BLaER1 treated with 17β-estradiol and CSF1 and Interleukin-3, amounts not matched to agents 10 nM and 100 nM (cell line): Measurements from ENCODE around the gene COL5A3.

Experiments
- H3K27ac ChIP-seq, 11 experiments: shearing (Covaris generic); formaldehyde crosslinking; 2 replicates each; pipeline ENCODE4 v1.8.1; 2022
- H3K27me3 ChIP-seq, 11 experiments: shearing (Covaris generic); formaldehyde crosslinking; 2 replicates each; pipeline ENCODE4 v1.8.1; 2022
- H3K36me3 ChIP-seq, 11 experiments: shearing (Covaris generic); formaldehyde crosslinking; 2 replicates each; pipeline ENCODE4 v1.8.1; 2022
- H3K4me1 ChIP-seq, 10 experiments: shearing (Covaris generic); formaldehyde crosslinking; 2 replicates each; pipeline ENCODE4 v1.8.1; 2022
- H3K4me2 ChIP-seq, 11 experiments: shearing (Covaris generic); formaldehyde crosslinking; 2 replicates each; pipeline ENCODE4 v1.8.1; 2022
- H3K4me3 ChIP-seq, 10 experiments: shearing (Covaris generic); formaldehyde crosslinking; 2 replicates each; pipeline ENCODE4 v1.8.1; 2022
- H3K9ac ChIP-seq, 11 experiments: shearing (Covaris generic); formaldehyde crosslinking; 2 replicates each; pipeline ENCODE4 v1.8.1; 2022
- H3K9me3 ChIP-seq, 11 experiments: shearing (Covaris generic); formaldehyde crosslinking; replicated peaks in 1 of 11; 2 replicates each; pipeline ENCODE4 v1.8.1; 2022
- H4K20me1 ChIP-seq, 11 experiments: shearing (Covaris generic); formaldehyde crosslinking; 2 replicates each; pipeline ENCODE4 v1.8.1; 2022
- Cebpa-rat ChIP-seq, 11 experiments: shearing (Covaris generic); IDR thresholded peaks; 2 replicates each; pipeline ENCODE4 v1.8.1; 2022

The COL5A3 gene

DNA sequence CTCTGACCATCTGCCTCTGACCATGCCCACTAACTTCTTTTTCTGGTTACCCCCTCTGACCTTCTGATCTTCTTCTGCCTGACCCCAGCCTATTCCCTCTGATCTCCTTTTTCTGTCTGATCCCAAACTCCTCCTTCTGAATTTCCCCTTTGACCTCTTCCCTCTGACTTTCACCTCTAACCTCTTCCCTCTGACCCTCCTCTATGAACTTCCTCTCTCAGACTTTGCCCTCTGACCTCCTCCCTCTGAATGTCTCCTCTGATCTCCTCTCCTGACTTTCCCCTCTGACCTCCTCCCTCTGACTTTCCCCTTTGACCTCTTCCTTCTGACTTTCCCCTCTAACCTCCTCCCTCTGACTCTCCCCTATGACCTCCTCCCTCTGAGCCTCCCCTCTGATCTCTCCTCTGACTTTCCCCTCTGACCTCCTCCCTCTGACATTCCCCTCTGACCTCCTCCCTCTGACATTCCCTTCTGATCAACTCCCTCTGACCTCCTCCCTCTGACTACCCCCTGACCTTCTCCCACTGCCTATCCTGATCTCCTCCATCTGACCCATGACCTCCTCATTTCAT lies 3.5 kb downstream of the COL5A3 start:
- Histone ChIP-seq H3K4me2 (peak overlapping the region in 10 of 11 experiments; percentile 43 to 92 (median 78); a peak in 19 of 22 replicates), H3K9ac (peak overlapping the region in 5 of 11 experiments; percentile 11 to 53 (median 34); a peak in 7 of 22 replicates), H3K27me3 (peaks cover 21 to 32% (median 27%) of the 10 kb centered on the region in 11 experiments), H3K36me3 (no peaks in the 10 kb centered on the region), H3K4me1 (peaks cover 24 to 66% (median 59%) of the 10 kb centered on the region in 10 experiments), H4K20me1 (peaks cover 0 to 20% (median 0%) of the 10 kb centered on the region in 11 experiments; a peak in 3 of 22 replicates), H3K4me3 (no peak overlapping the region), H3K9me3 (no peaks in the 10 kb centered on the region), H3K27ac (peak overlapping the region in 6 of 11 experiments; percentile 4 to 66 (median 22); a peak in 9 of 22 replicates)
- no peak for TF ChIP-seq Cebpa-rat (IDR thresholded peaks at IDR 0.05)

DNA sequence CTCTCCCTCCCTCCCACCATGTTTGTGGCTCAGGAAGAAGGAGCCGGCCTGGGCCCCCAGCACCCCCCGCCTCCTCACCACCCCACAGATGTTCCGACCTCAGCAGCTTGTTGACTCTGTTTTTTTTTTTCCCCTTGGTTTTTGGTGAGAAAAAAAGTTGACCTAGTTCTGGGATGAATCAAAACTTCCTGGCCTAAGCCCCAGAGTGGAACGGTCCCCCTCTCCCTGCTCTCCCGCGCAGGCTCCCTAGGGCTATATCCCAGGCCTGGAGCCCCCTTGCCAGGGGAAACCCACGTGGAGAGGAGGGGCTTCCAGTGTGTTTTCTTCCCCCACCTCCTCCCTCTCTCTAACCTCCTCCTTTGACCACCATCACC lies 4.0 kb downstream of the COL5A3 start:
- peaks cover 24 to 65% (median 58%) of the 10 kb centered on the region in 10 experiments for H3K4me1 ChIP-seq
- H3K4me2 ChIP-seq: peak overlapping the region; percentile 51 to 92 (median 72)
- TF ChIP-seq Cebpa-rat (IDR thresholded peaks at IDR 0.05): no peak
- H3K4me3 ChIP-seq: no peak overlapping the region
- peak overlapping the region in 6 of 11 experiments; percentile 4 to 66 (median 22); a peak in 10 of 22 replicates for H3K27ac ChIP-seq
- H3K9me3 ChIP-seq: no peaks in the 10 kb centered on the region
- peak overlapping the region in 6 of 11 experiments; percentile 7 to 53 (median 22); a peak in 10 of 22 replicates for H3K9ac ChIP-seq
- H4K20me1 ChIP-seq: peaks cover 0 to 20% (median 0%) of the 10 kb centered on the region in 11 experiments; a peak in 2 of 22 replicates
- peaks cover 16 to 27% (median 21%) of the 10 kb centered on the region in 11 experiments for H3K27me3 ChIP-seq
- H3K36me3 ChIP-seq: no peaks in the 10 kb centered on the region

- TF ChIP-seq Cebpa-rat (IDR thresholded peaks at IDR 0.05): no peak
- Histone ChIP-seq H3K36me3 (no peaks in the 10 kb centered on the region), H3K4me2 (peak overlapping the region; percentile 51 to 92 (median 72)), H3K9ac (peak overlapping the region in 7 of 11 experiments; percentile 6 to 53 (median 11); a peak in 8 of 22 replicates), H3K27me3 (peaks cover 11 to 22% (median 16%) of the 10 kb centered on the region in 11 experiments), H3K27ac (peak overlapping the region in 4 of 11 experiments; percentile 3 to 66 (median 32); a peak in 8 of 22 replicates), H3K4me1 (peaks cover 24 to 65% (median 58%) of the 10 kb centered on the region in 10 experiments), H3K4me3 (no peak overlapping the region), H3K9me3 (no peaks in the 10 kb centered on the region), H4K20me1 (peaks cover 0 to 16% (median 0%) of the 10 kb centered on the region in 11 experiments; a peak in 2 of 22 replicates)
These were observed 4.5 kb downstream of the COL5A3 start for GRCh38 chr19:10005632-10006334.

- H4K20me1 ChIP-seq: peaks cover 0 to 12% (median 0%) of the 10 kb centered on the region in 11 experiments; a peak in 2 of 22 replicates
These were observed 5.7 kb downstream of the COL5A3 start for GRCh38 chr19:10004617-10005016.

GRCh38 chr19:10003271-10003670 lies 7.0 kb downstream of the COL5A3 start:
- H3K4me3 ChIP-seq: no peak overlapping the region
- no peak for TF ChIP-seq Cebpa-rat (IDR thresholded peaks at IDR 0.05)
- peaks cover 19 to 52% (median 48%) of the 10 kb centered on the region in 10 experiments for H3K4me1 ChIP-seq
- H3K36me3 ChIP-seq: no peaks in the 10 kb centered on the region
- no peaks in the 10 kb centered on the region for H3K9me3 ChIP-seq
- H3K27ac ChIP-seq: no peak overlapping the region
- peaks cover 0 to 5% (median 0%) of the 10 kb centered on the region in 11 experiments; a peak in 2 of 22 replicates for H4K20me1 ChIP-seq
- peak overlapping the region in 6 of 11 experiments; percentile 3 to 88 (median 12); a peak in 1 of 22 replicates for H3K4me2 ChIP-seq
- no peaks in the 10 kb centered on the region for H3K27me3 ChIP-seq
- H3K9ac ChIP-seq: no peak overlapping the region

More at GRCh38 chr19:10004617-10005016, 5.7 kb downstream of the COL5A3 start:
- TF ChIP-seq Cebpa-rat (IDR thresholded peaks at IDR 0.05): no peak
- Histone ChIP-seq H3K4me3 (no peak overlapping the region), H3K9me3 (no peaks in the 10 kb centered on the region), H3K9ac (no peak overlapping the region), H3K27me3 (peaks cover under 1 to 10% (median 4%) of the 10 kb centered on the region in 11 experiments; a peak in 18 of 22 replicates), H3K27ac (no peak overlapping the region), H3K4me2 (peak overlapping the region in 4 of 11 experiments; percentile 71 to 92 (median 86); a peak in 8 of 22 replicates), H3K4me1 (peaks cover 24 to 63% (median 58%) of the 10 kb centered on the region in 10 experiments), H3K36me3 (no peaks in the 10 kb centered on the region)

GRCh38 chr19:10001899-10002298 lies 8.4 kb downstream of the COL5A3 start:
- Histone ChIP-seq H3K27ac (no peak overlapping the region), H3K4me1 (peaks cover 11 to 38% (median 34%) of the 10 kb centered on the region in 10 experiments; a peak in 19 of 20 replicates), H3K4me2 (no peak overlapping the region), H3K27me3 (no peaks in the 10 kb centered on the region), H3K36me3 (no peaks in the 10 kb centered on the region), H4K20me1 (no peaks in the 10 kb centered on the region), H3K9me3 (no peaks in the 10 kb centered on the region), H3K9ac (no peak overlapping the region), H3K4me3 (no peak overlapping the region)
- TF ChIP-seq Cebpa-rat (IDR thresholded peaks at IDR 0.05): no peak

DNA sequence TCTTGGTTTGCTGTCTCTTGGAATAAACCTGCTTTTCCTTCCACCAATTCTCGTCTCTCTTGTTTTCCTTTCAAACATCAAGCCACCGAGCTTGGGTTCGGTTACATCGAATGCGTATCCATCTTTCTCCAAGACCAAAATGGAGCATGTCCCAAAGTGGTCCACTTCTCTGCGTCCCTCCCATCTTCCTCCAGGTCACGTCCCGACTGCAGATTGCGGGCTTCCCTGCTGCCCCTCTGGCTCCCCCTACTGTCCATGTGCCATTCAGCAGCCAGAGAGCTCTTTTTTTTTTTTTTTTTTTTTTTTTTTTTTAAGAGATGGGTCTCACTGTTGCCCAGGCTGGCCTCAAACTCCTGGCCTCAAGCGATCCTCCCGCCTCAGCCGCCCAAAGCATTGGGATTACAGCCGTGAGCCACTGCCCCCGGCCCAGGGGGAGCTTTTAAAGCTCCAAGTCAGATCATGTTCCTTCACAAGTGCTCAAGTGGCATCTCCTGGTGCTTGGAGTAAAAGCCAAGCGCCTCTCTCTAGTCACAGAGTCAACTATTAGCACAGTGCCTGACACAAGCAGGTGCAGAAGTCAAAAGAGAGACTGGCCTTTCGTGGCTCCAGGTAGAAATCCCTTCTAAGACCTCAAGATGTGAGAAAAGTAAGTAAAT lies 10.0 kb downstream of the COL5A3 start:
- Histone ChIP-seq H3K9ac (no peak overlapping the region), H3K4me3 (no peak overlapping the region), H3K27ac (no peak overlapping the region), H3K27me3 (no peaks in the 10 kb centered on the region), H3K4me2 (no peak overlapping the region), H3K4me1 (peaks cover 4 to 23% (median 19%) of the 10 kb centered on the region in 10 experiments), H4K20me1 (no peaks in the 10 kb centered on the region), H3K36me3 (no peaks in the 10 kb centered on the region), H3K9me3 (no peaks in the 10 kb centered on the region)
- no peak for TF ChIP-seq Cebpa-rat (IDR thresholded peaks at IDR 0.05)

- Histone ChIP-seq H3K9me3 (no peaks in the 10 kb centered on the region), H3K27me3 (no peaks in the 10 kb centered on the region), H3K9ac (no peak overlapping the region), H3K4me2 (no peak overlapping the region), H3K27ac (no peak overlapping the region), H4K20me1 (no peaks in the 10 kb centered on the region), H3K4me1 (peaks cover 3 to 14% (median 12%) of the 10 kb centered on the region in 10 experiments; a peak in 17 of 20 replicates), H3K36me3 (no peaks in the 10 kb centered on the region), H3K4me3 (no peak overlapping the region)
- no peak for TF ChIP-seq Cebpa-rat (IDR thresholded peaks at IDR 0.05)
These were observed 13.8 kb downstream of the COL5A3 start for GRCh38 chr19:9996541-9996940.
